Transverse colon (tissue), 3 donors: Measurements from ENCODE around the gene HMCN1.

Source experiments
- POLR2A ChIP-seq: fragments of 450-650 bp; IDR thresholded peaks from one replicate; pipeline ENCODE4 v1.6.1; 2016; ENCODE audit warnings: antibody characterized with exemption, mild to moderate bottlenecking, moderate library complexity
- TF ChIP-seq, protein P1 (sequence below), 5 experiments: fragments of 200-600 bp in 3 of 5; fragments of 450-650 bp in 2 of 5; sonication (generic) in 3 of 5; IDR thresholded peaks; 1 replicate in 2 of 5; 2 replicates in 3 of 5; pipeline ENCODE4 v1.5.1; 2016 to 2017; ENCODE audit warnings: antibody characterized with exemption in 5 of 5, inconsistent platforms in 3 of 5, mild to moderate bottlenecking in 2 of 5, moderate library complexity in 1 of 5

DNA sequence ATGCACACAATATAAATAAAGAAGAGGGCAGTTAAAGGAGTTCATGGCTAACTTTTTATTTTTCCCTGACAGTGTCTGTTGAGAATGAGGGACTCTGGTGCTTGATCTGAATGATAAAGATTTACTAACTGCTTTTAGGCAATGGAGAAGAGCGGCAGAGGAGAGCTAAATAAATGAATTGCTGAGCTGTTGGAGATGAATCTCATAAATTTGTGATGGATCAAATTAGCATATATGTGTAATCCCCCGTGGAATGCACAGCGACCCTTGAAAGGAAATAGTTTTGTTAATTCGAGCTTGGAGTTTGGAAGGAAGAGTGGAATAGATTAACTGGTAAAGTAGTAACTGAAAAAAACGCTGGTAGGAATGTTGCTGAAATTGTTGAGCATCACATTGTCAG, 40.2 kb downstream of the HMCN1 start:
- TF ChIP-seq POLR2A: no peak
- TF ChIP-seq, protein P1, sequence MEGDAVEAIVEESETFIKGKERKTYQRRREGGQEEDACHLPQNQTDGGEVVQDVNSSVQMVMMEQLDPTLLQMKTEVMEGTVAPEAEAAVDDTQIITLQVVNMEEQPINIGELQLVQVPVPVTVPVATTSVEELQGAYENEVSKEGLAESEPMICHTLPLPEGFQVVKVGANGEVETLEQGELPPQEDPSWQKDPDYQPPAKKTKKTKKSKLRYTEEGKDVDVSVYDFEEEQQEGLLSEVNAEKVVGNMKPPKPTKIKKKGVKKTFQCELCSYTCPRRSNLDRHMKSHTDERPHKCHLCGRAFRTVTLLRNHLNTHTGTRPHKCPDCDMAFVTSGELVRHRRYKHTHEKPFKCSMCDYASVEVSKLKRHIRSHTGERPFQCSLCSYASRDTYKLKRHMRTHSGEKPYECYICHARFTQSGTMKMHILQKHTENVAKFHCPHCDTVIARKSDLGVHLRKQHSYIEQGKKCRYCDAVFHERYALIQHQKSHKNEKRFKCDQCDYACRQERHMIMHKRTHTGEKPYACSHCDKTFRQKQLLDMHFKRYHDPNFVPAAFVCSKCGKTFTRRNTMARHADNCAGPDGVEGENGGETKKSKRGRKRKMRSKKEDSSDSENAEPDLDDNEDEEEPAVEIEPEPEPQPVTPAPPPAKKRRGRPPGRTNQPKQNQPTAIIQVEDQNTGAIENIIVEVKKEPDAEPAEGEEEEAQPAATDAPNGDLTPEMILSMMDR (IDR thresholded peaks at IDR 0.05): no peak
